WTC11 (cell line): Measurements from ENCODE around the gene CBX6. TPM values are rescaled to one million over a fixed set of nuclear protein-coding genes. Genes with fewer than 3 reads are reported as not detected.
"Not testable (repeated sequence)": the region's sequence is repeated elsewhere in the genome, so short reads cannot be mapped to it uniquely, and the experiment has no call there.

ENCODE experiments used
- ATAC-seq: fragments of 200-7000 bp; cut with Tn5 transposase; 2 replicates; pipeline ENCODE4 v1.10.0; 2021; ENCODE audit warnings: mild to moderate bottlenecking, moderate library complexity
- CTCF ChIA-PET: fragments of 300-600 bp; sonication (Branson Sonifier 250); formaldehyde crosslinking; loops from one replicate; lab custom pipeline; 2021; ENCODE audit warnings: antibody characterized with exemption; lab: Charles Lee
- POLR2A ChIA-PET: fragments of 350-600 bp; sonication (Branson Sonifier 250); formaldehyde crosslinking; loops from one replicate; lab custom pipeline; 2021; ENCODE audit warnings: antibody characterized with exemption; lab: Charles Lee
- DNase-seq: peaks from one replicate; pipeline ENCODE4 v3.0.0; 2021; ENCODE audit warnings: low spot score
- H3K27ac Mint-ChIP-seq: 2 replicates; pipeline ENCODE4 v1.8.0; 2021; ENCODE audit warnings: mixed read lengths
- H3K27me3 Mint-ChIP-seq: 2 replicates; pipeline ENCODE4 v1.8.0; 2021; ENCODE audit warnings: low read depth, mild to moderate bottlenecking, moderate library complexity, mixed read lengths
- H3K36me3 Mint-ChIP-seq: 2 replicates; pipeline ENCODE4 v1.8.0; 2021; ENCODE audit warnings: mixed read lengths
- H3K4me1 Mint-ChIP-seq: 2 replicates; pipeline ENCODE4 v1.8.0; 2022; ENCODE audit warnings: mixed read lengths
- H3K4me3 Mint-ChIP-seq: 2 replicates; pipeline ENCODE4 v1.8.0; 2021; ENCODE audit warnings: mild to moderate bottlenecking, moderate library complexity, mixed read lengths
- H3K9me3 Mint-ChIP-seq: 2 replicates; pipeline ENCODE4 v1.8.0; 2021; ENCODE audit warnings: mixed read lengths
- ARID4B ChIP-seq: sonication (generic); formaldehyde crosslinking; IDR thresholded peaks from 2 replicates; pipeline ENCODE4 v1.8.0; 2023; ENCODE audit warnings: missing genetic modification reagents, mild to moderate bottlenecking, borderline replicate concordance
- ATF3 ChIP-seq: sonication (generic); formaldehyde crosslinking; conservative IDR thresholded peaks from 2 replicates; pipeline ENCODE4 v1.8.1; 2022; ENCODE audit warnings: mild to moderate bottlenecking, missing genetic modification reagents
- CBFB ChIP-seq: sonication (generic); formaldehyde crosslinking; IDR thresholded peaks from 2 replicates; pipeline ENCODE4 v1.8.1; 2022; ENCODE audit warnings: mild to moderate bottlenecking, low read depth, missing genetic modification reagents
- CREM ChIP-seq: sonication (generic); formaldehyde crosslinking; IDR thresholded peaks from 2 replicates; pipeline ENCODE4 v1.8.1; 2022; ENCODE audit warnings: mild to moderate bottlenecking, missing genetic modification reagents, moderate library complexity
- CTCF ChIP-seq: fragments of 200-600 bp; IDR thresholded peaks from 2 replicates; pipeline ENCODE4 v1.8.0; 2022; ENCODE audit warnings: antibody characterized with exemption
- ETV6 ChIP-seq: sonication (generic); formaldehyde crosslinking; IDR thresholded peaks from 2 replicates; pipeline ENCODE4 v1.8.1; 2022; ENCODE audit warnings: mild to moderate bottlenecking, missing genetic modification reagents
- FOXJ3 ChIP-seq: sonication (generic); formaldehyde crosslinking; IDR thresholded peaks from 2 replicates; pipeline ENCODE4 v1.9.0; 2021; ENCODE audit warnings: missing genetic modification reagents, mild to moderate bottlenecking, borderline replicate concordance
- GRHL2 ChIP-seq: fragments of 250-450 bp; sonication (Bioruptor Pico); IDR thresholded peaks from 2 replicates; pipeline ENCODE4 v1.8.0; 2022; ENCODE audit warnings: mild to moderate bottlenecking, moderate library complexity; ENCODE audit not compliant: insufficient replicate concordance, severe bottlenecking
- GTF2I ChIP-seq: fragments of 250-450 bp; sonication (Bioruptor Pico); conservative IDR thresholded peaks from 2 replicates; pipeline ENCODE4 v1.4.0; 2021; ENCODE audit warnings: mild to moderate bottlenecking
- IRF2 ChIP-seq: sonication (generic); formaldehyde crosslinking; IDR thresholded peaks from 2 replicates; pipeline ENCODE4 v1.8.0; 2022; ENCODE audit warnings: low read depth, missing genetic modification reagents, borderline replicate concordance
- JUN ChIP-seq: sonication (generic); formaldehyde crosslinking; IDR thresholded peaks from 2 replicates; pipeline ENCODE4 v1.8.0; 2023; ENCODE audit warnings: mild to moderate bottlenecking, missing genetic modification reagents
- MYBL2 ChIP-seq: sonication (generic); formaldehyde crosslinking; IDR thresholded peaks from 2 replicates; pipeline ENCODE4 v1.8.1; 2023; ENCODE audit warnings: mild to moderate bottlenecking, moderate library complexity, missing genetic modification reagents
- NFYB ChIP-seq: sonication (generic); formaldehyde crosslinking; conservative IDR thresholded peaks from 2 replicates; pipeline ENCODE4 v1.8.0; 2022; ENCODE audit warnings: low read depth, missing genetic modification reagents
- ZNF425 ChIP-seq: fragments of 250-450 bp; sonication (Bioruptor Pico); conservative IDR thresholded peaks from 2 replicates; pipeline ENCODE4 v1.9.0; 2021; ENCODE audit warnings: mild to moderate bottlenecking
- total RNA-seq: library from RNA; stranded (reverse); gene quantifications from 3 replicates; pipeline ENCODE4 v1.2.3, GENCODE V29; 2021

Gene CBX6
- total RNA-seq, 1 experiment from 2014 or later, result 27.0 TPM

- H3K27me3 Mint-ChIP-seq, result peaks cover 27% of the 10 kb centered on the region
- ChIA-PET POLR2A (no interaction called here), CTCF (no interaction called here)
- TF ChIP-seq GTF2I (CRISPR knock-in tag), result no peak
- H3K4me1 Mint-ChIP-seq, result no peaks in the 10 kb centered on the region
- peaks cover 24% of the 10 kb centered on the region for H3K36me3 Mint-ChIP-seq
- no peak overlapping the region for H3K4me3 Mint-ChIP-seq
- no peak for ATAC-seq
- H3K27ac Mint-ChIP-seq, result no peak overlapping the region
- DNase-seq, result no peak
- peaks cover 63% of the 10 kb centered on the region for H3K9me3 Mint-ChIP-seq
Observed at GRCh38 chr22:38907767-38908166, 35.8 kb upstream of the CBX6 start.

- Mint-ChIP-seq H3K4me3 (no peak overlapping the region), H3K27me3 (peaks cover 32% of the 10 kb centered on the region), H3K36me3 (peaks cover 24% of the 10 kb centered on the region), H3K9me3 (peaks cover 70% of the 10 kb centered on the region), H3K27ac (no peak overlapping the region), H3K4me1 (no peaks in the 10 kb centered on the region)
- ChIA-PET CTCF (no interaction called here), POLR2A (no interaction called here)
- DNase-seq, result no peak
- TF ChIP-seq ATF3 (CRISPR knock-in tag) (no peak), JUN (CRISPR knock-in tag) (no peak), GRHL2 (CRISPR knock-in tag) (no peak), CREM (CRISPR knock-in tag) (no peak), MYBL2 (CRISPR knock-in tag) (no peak), IRF2 (CRISPR knock-in tag) (no peak)
- no peak for ATAC-seq
Observed at GRCh38 chr22:38906052-38906451, 34.0 kb upstream of the CBX6 start.

GRCh38 chr22:38904052-38904617 is 32.1 kb upstream of the CBX6 start:
- peaks cover 63% of the 10 kb centered on the region for H3K9me3 Mint-ChIP-seq
- CTCF ChIA-PET, H3K4me3 Mint-ChIP-seq, H3K27ac Mint-ChIP-seq, ATAC-seq, DNase-seq, H3K4me1 Mint-ChIP-seq, POLR2A ChIA-PET: not testable (repeated sequence)
- H3K27me3 Mint-ChIP-seq, result peaks cover 17% of the 10 kb centered on the region
- H3K36me3 Mint-ChIP-seq, result peaks cover 24% of the 10 kb centered on the region

GRCh38 chr22:38901111-38901641 is 29.2 kb upstream of the CBX6 start:
- H3K4me1 Mint-ChIP-seq, result no peaks in the 10 kb centered on the region
- no peak overlapping the region for H3K27ac Mint-ChIP-seq
- CTCF ChIA-PET, result interaction anchor here (1.1 kb wide), 1 partner anchor 31 kb away, joined by 3 read pairs; no protein-coding TSS in a partner anchor
- TF ChIP-seq ARID4B (CRISPR knock-in tag), result no peak
- no peak for TF ChIP-seq ZNF425 (CRISPR knock-in tag)
- TF ChIP-seq NFYB (CRISPR knock-in tag), result no peak
- TF ChIP-seq FOXJ3 (CRISPR knock-in tag), result no peak
- no peak for TF ChIP-seq CBFB (CRISPR knock-in tag)
- TF ChIP-seq CTCF, result no peak
- TF ChIP-seq ETV6 (CRISPR knock-in tag), result no peak
- DNase-seq (no peak), ATAC-seq (no peak)
- peaks cover 61% of the 10 kb centered on the region for H3K9me3 Mint-ChIP-seq
- peaks cover 20% of the 10 kb centered on the region for H3K36me3 Mint-ChIP-seq
- H3K27me3 Mint-ChIP-seq, result peaks cover 9% of the 10 kb centered on the region
- POLR2A ChIA-PET, result no interaction called here
- H3K4me3 Mint-ChIP-seq, result no peak overlapping the region
